Retinal pigment epithelial cell (primary cell): ENCODE measurements around the gene RNF227.

Source experiments
- DNase-seq: peaks from one replicate; pipeline ENCODE4 v3.0.0-alpha.2; 2010; ENCODE audit warnings: low read depth
- H3K4me3 ChIP-seq: 2 replicates; pipeline ENCODE4 v1.5.1; 2011; ENCODE audit warnings: mild to moderate bottlenecking, low read length, control low read depth, moderate library complexity
- TF ChIP-seq, protein P1 (sequence below): conservative IDR thresholded peaks from 2 replicates; pipeline ENCODE4 v1.5.1; 2011; ENCODE audit warnings: low read depth, low read length, control low read depth, inconsistent platforms

RNF227 gene

DNA sequence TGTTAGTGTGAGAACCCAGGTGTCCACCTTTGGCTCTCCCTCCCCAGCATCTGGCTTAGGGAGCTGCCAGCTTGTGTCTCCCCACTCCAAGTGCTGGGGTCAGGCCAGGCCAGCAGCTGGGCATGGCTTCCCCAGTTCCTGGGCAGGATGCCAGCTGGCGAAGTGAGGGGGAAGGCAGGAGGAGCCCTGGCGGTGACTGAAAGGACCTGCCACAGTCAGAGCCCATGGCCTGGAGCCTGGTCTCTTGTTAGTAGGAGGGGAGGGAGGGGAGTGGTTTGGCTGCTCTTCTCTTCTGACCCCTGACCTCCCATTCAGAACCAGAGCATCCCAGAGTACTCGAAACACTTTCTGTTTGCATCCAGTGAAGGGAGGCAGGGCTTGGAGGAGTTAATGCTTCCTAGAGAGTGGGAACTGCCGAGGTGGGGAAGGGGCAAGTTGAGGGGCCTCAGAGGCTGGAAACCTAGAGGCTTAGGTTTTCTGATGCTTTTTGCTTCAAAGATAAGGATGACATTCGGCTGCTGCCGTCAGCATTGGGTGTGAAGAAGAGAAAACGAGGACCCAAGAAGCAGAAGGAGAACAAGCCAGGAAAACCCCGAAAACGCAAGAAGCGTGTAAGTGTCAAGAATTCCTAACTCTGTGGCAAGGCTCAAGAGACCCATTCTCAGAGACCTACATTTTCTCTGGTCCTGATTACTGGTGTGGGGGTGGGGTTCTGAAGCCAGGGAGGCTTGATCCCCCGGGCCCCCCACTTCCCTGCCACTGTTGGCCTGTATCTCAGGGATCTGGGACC, 26.7 kb downstream of the RNF227 start:
- DNase-seq, result peak; percentile 83
- TF ChIP-seq, protein P1, sequence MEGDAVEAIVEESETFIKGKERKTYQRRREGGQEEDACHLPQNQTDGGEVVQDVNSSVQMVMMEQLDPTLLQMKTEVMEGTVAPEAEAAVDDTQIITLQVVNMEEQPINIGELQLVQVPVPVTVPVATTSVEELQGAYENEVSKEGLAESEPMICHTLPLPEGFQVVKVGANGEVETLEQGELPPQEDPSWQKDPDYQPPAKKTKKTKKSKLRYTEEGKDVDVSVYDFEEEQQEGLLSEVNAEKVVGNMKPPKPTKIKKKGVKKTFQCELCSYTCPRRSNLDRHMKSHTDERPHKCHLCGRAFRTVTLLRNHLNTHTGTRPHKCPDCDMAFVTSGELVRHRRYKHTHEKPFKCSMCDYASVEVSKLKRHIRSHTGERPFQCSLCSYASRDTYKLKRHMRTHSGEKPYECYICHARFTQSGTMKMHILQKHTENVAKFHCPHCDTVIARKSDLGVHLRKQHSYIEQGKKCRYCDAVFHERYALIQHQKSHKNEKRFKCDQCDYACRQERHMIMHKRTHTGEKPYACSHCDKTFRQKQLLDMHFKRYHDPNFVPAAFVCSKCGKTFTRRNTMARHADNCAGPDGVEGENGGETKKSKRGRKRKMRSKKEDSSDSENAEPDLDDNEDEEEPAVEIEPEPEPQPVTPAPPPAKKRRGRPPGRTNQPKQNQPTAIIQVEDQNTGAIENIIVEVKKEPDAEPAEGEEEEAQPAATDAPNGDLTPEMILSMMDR, result peak; percentile 55
- H3K4me3 ChIP-seq, result peak overlapping the region; percentile 5

DNA sequence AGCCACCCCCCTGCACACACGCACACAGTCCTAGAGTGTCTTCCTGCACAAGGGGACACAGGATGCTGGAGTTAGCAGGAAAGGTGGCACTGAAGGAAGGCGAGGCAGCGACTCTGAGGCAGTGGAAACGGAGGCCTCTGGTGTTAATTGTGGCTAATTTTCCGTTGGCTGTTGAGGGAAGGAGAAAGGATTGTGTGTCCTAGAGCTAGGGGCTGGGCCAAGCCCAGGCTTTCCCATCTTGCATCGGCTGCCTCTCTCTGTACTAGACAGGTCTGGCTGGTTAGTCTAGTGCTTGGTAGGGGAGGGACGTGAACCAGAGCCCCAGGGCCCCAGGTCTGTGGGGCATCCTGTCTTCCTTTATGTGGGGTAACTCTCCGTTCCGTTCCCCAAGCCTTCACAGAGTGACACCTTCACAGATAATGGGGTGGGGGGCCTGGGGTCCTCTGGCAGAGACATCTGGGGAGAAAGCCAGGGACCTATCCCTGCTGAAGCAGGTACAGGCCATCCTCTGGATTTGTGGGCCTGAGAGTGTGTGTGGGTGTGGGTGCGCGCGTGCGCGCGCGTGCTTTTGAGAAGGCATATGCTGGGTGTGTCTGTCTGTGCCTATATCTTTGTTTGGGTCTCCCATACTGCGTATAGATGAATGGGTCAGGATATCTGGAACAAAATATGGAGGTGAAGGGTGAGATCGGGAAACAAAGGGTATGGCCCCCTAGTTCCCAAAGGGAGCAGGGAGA, 27.7 kb downstream of the RNF227 start, which contains the start of gene CHD3:
CHD3 (plus strand) TSS at position 606 of the 737 bp plus-strand sequence. CDS start 212 bp downstream, outside the sequence.
- H3K4me3 ChIP-seq, result peak within 1 kb of the TSS; percentile 48
- no peak for DNase-seq
- TF ChIP-seq, protein P1, result no peak

DNA sequence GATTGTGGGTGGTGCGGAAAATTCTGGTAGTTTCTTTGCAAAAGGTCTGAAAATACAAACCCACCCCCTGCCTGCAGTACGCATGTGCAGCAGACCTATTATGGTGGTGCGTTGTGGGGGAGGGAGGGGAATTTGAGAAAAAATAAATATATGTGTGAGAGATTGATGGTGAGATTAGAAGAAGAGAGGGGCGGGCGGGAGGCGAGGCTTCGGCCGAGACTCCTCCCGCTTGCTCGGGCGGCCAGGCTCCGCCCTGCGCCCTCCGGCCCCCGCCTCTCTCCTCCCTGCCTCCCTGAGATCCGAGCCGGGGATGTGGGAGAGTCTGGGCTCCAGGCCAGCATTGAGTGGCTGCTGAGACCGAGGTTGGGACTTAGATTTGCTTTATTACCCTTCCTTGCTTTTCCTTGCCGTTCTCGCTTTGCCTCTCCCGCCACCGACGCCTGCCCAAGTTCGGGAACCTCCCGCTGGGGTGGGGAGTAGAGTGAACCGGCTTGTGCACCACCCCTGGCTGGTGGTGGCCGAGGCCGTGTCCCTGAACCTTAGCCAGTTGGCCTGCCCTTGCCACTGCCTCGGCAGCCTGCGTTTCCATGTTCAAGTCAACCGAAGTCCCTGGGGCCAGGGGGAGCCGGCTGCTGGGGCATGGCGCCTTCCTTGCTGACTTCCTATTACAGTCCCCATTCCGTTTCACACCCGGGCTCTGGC, 28.5 kb downstream of the RNF227 start:
- TF ChIP-seq, protein P1, result no peak
- H3K4me3 ChIP-seq, result peak overlapping the region; percentile 79
- peak; percentile 83 for DNase-seq

DNA sequence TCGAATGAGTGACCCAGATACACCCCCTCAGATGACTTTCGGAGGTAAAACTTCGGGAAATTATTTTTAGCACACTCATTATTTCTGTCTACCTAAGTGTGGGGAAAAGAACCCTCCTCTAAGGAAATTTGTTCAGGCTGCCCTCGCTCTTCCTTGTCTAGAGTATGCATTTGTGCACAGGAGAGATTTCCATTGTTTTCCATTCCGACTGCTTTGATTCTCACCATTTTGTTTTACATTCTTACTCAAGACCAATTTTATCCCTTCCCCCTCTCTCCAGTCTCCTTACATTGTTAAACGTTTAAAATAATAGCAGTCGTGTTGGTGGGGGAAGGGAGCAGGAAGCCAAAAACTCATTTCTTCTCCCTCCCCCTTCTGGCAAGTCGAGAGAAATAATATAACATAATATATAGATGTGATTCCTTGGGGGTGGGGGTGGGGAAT, 29.0 kb downstream of the RNF227 start:
- TF ChIP-seq, protein P1, result peak; percentile 14
- no peak for DNase-seq
- H3K4me3 ChIP-seq, result peak overlapping the region; percentile 79

DNA sequence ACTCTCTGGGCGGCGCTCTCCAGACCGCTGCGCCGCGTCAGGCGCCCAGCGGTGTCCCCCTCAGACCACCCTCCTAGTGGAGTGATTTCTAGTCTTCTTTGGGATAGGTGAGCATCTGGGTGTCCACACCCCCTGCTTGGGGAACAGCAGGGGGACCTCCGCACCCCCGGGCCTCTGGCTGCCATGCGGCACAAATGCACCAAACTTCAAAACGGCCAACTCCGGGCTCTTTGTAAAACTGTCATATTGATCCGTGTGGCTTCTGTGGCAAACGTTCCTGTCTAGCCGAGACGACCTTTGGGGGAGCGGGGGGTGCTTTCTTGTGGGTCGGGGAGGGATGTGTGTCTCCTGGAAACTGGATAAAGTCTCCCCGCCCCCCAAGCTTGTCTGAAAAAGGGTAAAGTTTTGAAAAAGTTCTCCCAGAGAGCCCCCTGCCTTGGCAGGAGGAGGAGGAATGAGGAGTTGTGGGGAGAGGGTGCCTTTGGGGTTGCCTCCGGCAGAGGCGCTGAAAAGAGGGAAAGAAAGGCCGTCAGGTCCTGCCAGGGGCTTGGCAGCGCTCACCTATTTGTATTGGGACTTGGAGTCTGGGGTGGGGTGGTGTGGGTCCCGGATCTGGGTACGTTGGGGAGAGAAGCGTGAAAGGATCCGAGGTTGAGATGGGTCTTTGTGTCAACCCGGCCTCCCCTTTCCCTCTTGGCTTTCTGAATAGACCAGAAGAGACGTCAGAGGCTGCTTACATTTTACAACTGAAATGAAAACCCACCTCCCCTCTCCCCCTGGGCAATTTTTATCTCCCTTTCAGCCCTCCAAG, 29.7 kb downstream of the RNF227 start:
- H3K4me3 ChIP-seq, result peak overlapping the region; percentile 79
- TF ChIP-seq, protein P1, result peak; percentile 21
- no peak for DNase-seq
